ENCODE measurements around the gene PTPRG. TPM values are rescaled to one million over a fixed set of nuclear protein-coding genes. Genes with fewer than 3 reads are reported as not detected.

Gene PTPRG
- polyA plus RNA-seq, 1 donor (not counting 4 experiments of a cell fraction or from before 2014, with no cell fraction given) = 12.1 TPM

DNA sequence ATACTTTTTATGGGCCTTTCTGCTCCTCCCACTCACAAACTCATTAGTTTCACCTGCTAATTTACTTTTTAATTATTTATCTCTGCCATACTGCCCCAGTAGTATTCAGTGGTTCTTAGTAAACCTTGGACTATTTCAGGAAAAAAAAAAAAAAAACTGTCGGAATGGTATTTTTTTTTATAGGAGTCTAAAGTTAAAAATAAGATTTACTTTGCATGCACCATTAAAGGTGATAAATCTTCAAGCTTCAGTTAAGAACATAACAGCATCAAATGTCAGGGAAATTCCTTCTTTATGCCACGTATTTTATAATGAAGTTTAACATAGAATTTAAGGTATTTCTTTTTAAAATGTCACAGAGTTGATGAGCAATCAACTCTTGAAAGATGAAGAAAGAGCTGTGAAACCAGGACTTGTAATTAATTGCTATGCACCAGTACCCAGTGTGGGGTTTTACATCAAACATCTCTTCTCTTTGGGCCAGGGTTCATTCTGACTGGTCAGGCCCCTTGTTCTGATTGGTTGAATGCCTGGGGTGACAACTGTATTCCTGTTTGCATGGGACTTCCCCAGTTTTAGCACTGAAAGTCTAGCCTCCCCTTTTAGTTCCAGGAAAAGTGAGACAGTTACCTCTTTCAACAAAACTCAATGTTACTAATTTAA, 40.3 kb upstream of the PTPRG start:
- H3K79me2 ChIP-seq (ENCODE audit: control insufficient read depth, insufficient read depth, low read length) = no peaks in the 10 kb centered on the region
- dilution Hi-C loops (cut with MboI; ENCODE audit: extremely low pct_ligation_motif_present, low sequenced_read_pairs) = no loop called here
- no peaks in the 10 kb centered on the region for H3K27me3 ChIP-seq (ENCODE audit: control insufficient read depth, extremely low read depth, insufficient read depth, low read length)
- H3K4me3 ChIP-seq (ENCODE audit: control insufficient read depth in 2 of 3, extremely low read depth in 1 of 3, insufficient read depth in 2 of 3, low read depth in 1 of 3, low read length in 3 of 3) = no peak overlapping the region
- H3K4me1 ChIP-seq (ENCODE audit: control insufficient read depth, extremely low read depth, insufficient read depth, low read length) = no peaks in the 10 kb centered on the region
- FAIRE-seq = no peak
- no peak overlapping the region for H3K27ac ChIP-seq (ENCODE audit: control insufficient read depth, insufficient read depth, low read length)
- no peaks in the 10 kb centered on the region for H3K36me3 ChIP-seq (ENCODE audit: control insufficient read depth in 2 of 2, extremely low read depth in 1 of 2, insufficient read depth in 2 of 2, low read length in 2 of 2)
- H3K9me1 ChIP-seq (ENCODE audit: control insufficient read depth, extremely low read depth, insufficient read depth, low read length) = no peaks in the 10 kb centered on the region
- no peaks in the 10 kb centered on the region for H4K20me1 ChIP-seq (ENCODE audit: control insufficient read depth, extremely low read depth, insufficient read depth, low read length)
- H3K9ac ChIP-seq (ENCODE audit: control insufficient read depth, extremely low read depth, insufficient read depth, low read length) = no peak overlapping the region
- no peaks in the 10 kb centered on the region for H3K9me3 ChIP-seq (ENCODE audit: control insufficient read depth, low read depth, low read length)
- H3K4me2 ChIP-seq (ENCODE audit: control insufficient read depth, extremely low read depth, insufficient read depth, low read depth, low read length) = no peak overlapping the region
- no peak for DNase-seq (ENCODE audit: low read depth, low spot score)
- no peak overlapping the region for H2AFZ ChIP-seq (ENCODE audit: control insufficient read depth, low read length)
- no peak for TF ChIP-seq EZH2 (IDR thresholded peaks at IDR 0.05; ENCODE audit: low read length)
- TF ChIP-seq, protein P1, sequence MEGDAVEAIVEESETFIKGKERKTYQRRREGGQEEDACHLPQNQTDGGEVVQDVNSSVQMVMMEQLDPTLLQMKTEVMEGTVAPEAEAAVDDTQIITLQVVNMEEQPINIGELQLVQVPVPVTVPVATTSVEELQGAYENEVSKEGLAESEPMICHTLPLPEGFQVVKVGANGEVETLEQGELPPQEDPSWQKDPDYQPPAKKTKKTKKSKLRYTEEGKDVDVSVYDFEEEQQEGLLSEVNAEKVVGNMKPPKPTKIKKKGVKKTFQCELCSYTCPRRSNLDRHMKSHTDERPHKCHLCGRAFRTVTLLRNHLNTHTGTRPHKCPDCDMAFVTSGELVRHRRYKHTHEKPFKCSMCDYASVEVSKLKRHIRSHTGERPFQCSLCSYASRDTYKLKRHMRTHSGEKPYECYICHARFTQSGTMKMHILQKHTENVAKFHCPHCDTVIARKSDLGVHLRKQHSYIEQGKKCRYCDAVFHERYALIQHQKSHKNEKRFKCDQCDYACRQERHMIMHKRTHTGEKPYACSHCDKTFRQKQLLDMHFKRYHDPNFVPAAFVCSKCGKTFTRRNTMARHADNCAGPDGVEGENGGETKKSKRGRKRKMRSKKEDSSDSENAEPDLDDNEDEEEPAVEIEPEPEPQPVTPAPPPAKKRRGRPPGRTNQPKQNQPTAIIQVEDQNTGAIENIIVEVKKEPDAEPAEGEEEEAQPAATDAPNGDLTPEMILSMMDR (optimal IDR thresholded peaks at IDR 0.05 in 1 of 3, IDR thresholded peaks at IDR 0.05 in 1 of 3, conservative IDR thresholded peaks at IDR 0.05 in 1 of 3; ENCODE audit: extremely low read depth in 1 of 3, insufficient read depth in 2 of 3, low read length in 3 of 3) = no peak

DNA sequence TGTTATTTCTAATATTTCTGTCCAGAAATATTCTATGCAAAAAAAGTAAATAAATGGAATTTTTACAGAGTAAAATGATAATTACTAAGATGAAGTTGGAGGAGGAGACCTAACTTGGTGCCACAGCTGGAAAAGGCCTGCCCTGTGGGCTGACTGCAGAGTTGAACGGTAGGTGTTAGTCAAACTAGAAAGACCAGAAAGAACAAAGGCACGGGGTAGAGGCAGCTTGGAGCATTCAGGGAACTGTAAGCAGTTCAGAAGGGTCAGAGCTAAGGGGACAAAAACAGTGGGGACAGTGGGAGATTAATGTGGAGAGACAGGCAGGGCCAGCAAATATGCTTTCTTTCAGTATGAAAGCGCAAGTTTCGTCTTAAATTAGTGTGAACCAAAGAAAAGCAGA, 39.3 kb upstream of the PTPRG start:
- no peak for FAIRE-seq

More for the DNA sequence above, 39.3 kb upstream of the PTPRG start:
- Histone ChIP-seq H3K9ac (ENCODE audit: control insufficient read depth, extremely low read depth, insufficient read depth, low read length) (no peak overlapping the region), H3K9me3 (ENCODE audit: control insufficient read depth, low read depth, low read length) (no peaks in the 10 kb centered on the region), H3K4me3 (ENCODE audit: control insufficient read depth in 2 of 3, extremely low read depth in 1 of 3, insufficient read depth in 2 of 3, low read depth in 1 of 3, low read length in 3 of 3) (no peak overlapping the region), H3K4me2 (ENCODE audit: control insufficient read depth, extremely low read depth, insufficient read depth, low read depth, low read length) (no peak overlapping the region), H2AFZ (ENCODE audit: control insufficient read depth, low read length) (no peak overlapping the region), H3K27me3 (ENCODE audit: control insufficient read depth, extremely low read depth, insufficient read depth, low read length) (peaks cover 5% of the 10 kb centered on the region), H3K36me3 (ENCODE audit: control insufficient read depth in 2 of 2, extremely low read depth in 1 of 2, insufficient read depth in 2 of 2, low read length in 2 of 2) (no peaks in the 10 kb centered on the region), H3K79me2 (ENCODE audit: control insufficient read depth, insufficient read depth, low read length) (no peaks in the 10 kb centered on the region), H3K4me1 (ENCODE audit: control insufficient read depth, extremely low read depth, insufficient read depth, low read length) (no peaks in the 10 kb centered on the region), H3K27ac (ENCODE audit: control insufficient read depth, insufficient read depth, low read length) (no peak overlapping the region), H3K9me1 (ENCODE audit: control insufficient read depth, extremely low read depth, insufficient read depth, low read length) (no peaks in the 10 kb centered on the region), H4K20me1 (ENCODE audit: control insufficient read depth, extremely low read depth, insufficient read depth, low read length) (no peaks in the 10 kb centered on the region)
- no peak for TF ChIP-seq EZH2 (IDR thresholded peaks at IDR 0.05; ENCODE audit: low read length)
- TF ChIP-seq, protein P1 (optimal IDR thresholded peaks at IDR 0.05 in 1 of 3, IDR thresholded peaks at IDR 0.05 in 1 of 3, conservative IDR thresholded peaks at IDR 0.05 in 1 of 3; ENCODE audit: extremely low read depth in 1 of 3, insufficient read depth in 2 of 3, low read length in 3 of 3) = no peak
- dilution Hi-C loops (cut with MboI; ENCODE audit: extremely low pct_ligation_motif_present, low sequenced_read_pairs) = no loop called here
- DNase-seq (ENCODE audit: low read depth, low spot score) = no peak

All from keratinocyte (primary cell).